GM18498 (cell line): ENCODE results near the gene ECE1.

ENCODE experiments used
- ATAC-seq: cut with Tn5 transposase; IDR thresholded peaks from one replicate; pipeline ENCODE4 v1.9.1; 2021; ENCODE audit warnings: mild to moderate bottlenecking, moderate library complexity; ENCODE audit not compliant: unreplicated experiment

Gene ECE1

GRCh38 chr1:21308847-21309652 lies 18.8 kb upstream of the ECE1 start:
- no peak for ATAC-seq

DNA sequence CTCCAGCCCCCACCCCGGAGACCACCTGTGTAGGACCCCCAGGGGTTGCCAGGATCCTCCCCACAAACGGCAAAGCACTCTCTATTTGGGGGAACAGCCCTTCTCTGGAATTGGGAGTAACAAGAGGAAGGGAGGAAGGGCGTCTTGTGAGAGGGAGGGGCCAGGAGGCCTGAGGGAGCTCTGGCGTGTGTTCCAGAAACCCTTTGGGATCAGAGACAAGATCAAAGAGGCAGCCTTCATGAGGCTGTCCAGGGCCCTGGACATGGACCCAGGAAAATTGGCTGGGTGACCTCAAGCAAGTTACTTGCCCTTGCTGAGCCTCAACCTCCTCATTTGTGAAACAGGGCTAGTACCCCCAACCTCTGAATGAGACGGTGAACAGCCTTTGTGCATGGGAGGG lies 18.1 kb upstream of the ECE1 start:
- no peak for ATAC-seq

DNA sequence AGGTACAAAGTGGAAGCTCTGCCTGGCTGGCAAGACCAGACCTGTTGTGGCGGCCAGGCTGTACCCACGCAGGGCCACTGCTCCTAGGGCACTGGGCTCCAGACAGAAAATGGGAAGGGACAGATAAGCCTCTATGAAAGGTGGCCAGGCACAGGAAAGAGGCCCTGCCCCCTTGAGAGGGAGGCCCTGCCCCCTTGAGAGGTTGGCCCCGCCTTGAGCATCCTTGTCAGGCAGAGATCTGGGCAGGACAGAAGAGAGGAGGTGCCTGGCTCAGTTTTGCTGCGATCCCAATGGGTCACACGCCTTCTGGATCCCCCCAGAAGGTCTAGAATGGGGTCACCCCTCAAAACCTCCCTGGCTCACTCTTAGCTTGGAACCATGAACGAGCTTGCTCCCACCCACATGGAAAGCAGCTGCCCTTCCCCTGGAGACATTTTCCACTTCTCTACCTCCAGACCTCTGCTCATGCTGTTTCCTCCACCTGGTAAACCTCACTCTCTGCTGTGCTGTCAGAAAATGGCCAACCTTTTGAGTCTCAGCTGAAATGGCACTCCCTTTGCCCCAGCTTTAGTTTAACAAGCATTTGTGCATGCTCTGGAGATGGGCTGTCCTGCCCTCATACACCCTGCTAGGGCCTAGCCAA lies 17.5 kb upstream of the ECE1 start:
- ATAC-seq = no peak

DNA sequence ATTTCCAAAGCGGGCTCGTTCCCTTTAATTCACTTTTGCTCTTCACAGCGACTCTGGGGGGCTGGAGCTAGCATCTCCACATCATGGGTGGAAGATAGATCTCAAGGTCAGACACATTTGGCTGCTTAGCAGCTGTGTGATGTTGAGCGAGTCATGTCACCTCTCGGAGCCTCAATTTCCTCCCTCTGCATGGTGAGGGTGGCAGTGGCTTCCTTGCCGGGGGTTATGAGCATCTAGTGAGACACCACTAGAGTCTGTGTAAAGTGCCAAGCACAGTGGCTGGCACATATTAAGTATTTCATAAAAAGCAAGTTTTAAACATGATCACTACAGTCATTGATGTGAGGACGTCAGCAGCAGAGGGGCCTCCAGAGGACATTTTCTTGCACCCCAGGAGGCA lies 16.9 kb upstream of the ECE1 start:
- no peak for ATAC-seq

DNA sequence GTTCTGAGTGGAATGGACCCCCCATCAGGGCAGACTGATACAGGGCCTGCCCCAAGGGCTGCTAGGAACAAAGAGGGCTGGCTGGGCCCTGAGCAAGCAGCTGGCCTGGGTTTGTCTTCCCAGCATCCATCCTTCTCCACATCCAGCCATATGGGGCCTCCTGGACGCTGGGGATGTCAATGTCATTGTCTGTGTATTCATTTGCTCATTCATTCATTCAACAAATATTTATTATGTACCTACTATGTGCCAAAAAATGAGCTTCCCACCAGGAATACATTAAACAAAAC lies 15.6 kb upstream of the ECE1 start:
- no peak for ATAC-seq

GRCh38 chr1:21305155-21305899 lies 15.1 kb upstream of the ECE1 start:
- no peak for ATAC-seq

DNA sequence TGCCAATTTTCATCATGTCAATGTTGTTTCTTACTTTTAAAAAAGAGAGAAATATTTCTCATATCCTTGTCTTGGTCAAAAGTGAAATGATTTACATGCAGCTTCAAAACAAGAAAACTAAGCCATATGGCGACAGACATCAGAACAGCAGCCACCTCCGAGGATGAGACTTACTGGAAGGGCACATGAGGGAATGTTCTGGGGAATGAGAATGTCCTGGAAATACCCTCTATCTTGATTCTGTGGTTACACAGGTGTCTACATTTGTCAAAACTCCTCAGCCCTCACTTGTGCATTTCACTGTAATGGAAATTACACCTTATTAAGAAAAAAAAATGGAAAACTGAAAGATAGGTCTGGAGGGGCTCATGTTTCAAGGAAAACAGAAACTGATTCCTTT lies 14.2 kb upstream of the ECE1 start:
- no peak for ATAC-seq

DNA sequence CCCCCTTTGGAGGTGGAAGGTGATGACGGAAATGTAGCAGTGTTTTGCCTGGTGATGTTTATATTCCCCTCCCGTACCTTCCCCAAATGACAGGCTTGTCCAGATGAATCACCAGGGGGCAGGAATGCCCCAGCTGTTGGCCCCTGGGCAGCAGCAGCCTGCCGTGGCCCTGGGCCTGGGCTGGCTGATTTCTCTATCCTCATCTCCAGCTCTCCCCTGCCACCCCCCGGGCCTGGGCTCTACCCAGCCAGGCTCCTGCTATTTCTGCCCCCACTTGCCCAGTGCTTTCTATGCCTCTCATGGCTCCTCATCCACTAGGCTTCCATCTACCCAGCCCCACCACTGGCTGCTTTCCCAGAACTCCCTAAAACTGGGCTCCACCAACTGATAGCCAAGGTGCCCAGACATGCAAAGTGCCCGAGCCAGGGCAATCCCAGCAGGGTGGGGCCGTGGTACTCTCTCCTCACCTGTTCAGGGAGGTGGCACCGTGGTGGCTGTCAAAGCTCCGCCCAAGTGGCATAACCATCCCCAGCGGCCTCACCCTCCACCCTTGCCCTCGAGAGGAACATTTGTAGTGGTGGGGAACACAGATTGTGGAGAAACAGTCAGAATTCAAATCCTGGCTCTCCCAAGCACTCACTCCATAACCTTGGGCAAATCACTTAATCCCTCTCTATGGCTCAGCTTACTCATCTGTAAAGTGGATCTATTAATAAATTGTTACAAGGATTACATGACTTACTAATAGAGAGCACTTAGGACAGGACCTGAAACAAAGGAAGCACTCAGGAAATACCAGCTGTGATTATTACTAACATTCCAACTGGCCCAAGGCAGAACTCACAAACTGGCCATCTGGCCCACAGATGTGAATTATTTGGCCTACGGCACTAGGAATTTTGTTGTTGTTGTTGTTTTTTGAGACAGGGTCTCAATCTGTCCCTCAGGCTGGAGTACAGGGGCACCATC lies 12.8 kb upstream of the ECE1 start:
- no peak for ATAC-seq

GRCh38 chr1:21301794-21302440 lies 11.7 kb upstream of the ECE1 start:
- no peak for ATAC-seq

DNA sequence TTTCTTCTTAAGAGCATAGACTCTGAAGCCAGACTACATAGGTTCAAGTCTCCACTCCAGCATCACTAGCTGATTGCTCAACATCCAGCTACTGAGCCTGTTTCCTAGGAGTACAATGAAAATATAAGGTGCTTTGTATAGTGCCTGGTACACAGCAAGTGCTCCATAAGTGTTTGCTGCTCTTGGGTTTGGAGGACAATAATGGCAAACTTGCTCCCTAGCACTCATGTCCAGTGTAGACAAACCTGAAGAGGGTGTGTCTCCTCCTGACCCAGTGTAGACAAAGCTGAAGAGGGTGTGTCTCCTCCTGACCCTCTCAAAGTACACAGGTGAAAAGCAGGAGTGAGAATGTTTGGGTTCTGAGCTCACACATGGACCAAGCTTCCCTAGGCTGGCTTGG lies 10.5 kb upstream of the ECE1 start:
- no peak for ATAC-seq

- ATAC-seq = no peak
Observed at GRCh38 chr1:21299780-21300395, 9.6 kb upstream of the ECE1 start.

DNA sequence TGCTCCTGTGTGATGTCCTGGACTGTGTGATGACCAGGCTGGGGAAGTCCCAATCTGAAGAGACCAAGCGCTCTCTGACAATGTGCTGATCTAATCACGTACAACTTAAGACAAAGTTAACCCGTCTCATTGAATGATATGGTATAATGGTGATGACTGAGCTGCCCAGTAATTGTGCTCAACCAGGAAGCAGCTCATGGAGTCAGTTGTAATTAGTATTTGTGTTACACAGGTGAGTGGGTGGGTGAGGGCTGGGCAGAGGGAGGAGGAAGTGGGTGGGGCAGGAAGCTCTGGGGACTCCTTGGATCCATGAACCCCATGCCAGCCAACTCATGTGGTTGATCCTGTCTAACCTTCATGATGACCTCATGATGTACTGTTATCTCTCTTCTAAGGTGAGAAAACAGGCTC lies 8.7 kb upstream of the ECE1 start:
- ATAC-seq = no peak

DNA sequence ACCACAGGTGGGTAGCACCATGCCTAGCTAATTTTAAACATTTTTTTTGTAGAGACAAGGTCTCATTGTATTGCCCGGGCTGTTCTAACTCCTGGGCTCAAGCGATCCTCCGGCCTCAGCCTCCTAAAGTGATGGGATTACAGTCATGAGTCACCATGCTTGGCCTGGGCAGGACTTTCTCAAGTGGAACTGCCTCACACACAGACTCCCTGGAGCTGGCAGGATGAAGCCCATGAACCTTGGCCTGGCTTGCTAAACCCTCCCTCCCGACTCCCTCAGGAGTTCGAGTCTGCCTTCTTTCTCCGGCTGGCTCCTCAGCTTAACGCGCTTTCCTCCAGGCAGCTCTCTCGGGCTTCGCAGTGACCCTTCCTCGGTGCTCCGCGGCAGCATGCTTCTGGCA lies 7.7 kb upstream of the ECE1 start:
- no peak for ATAC-seq

- ATAC-seq = no peak
Observed at GRCh38 chr1:21296509-21297354, 6.5 kb upstream of the ECE1 start.

- ATAC-seq = no peak
Observed at GRCh38 chr1:21295545-21295944, 5.3 kb upstream of the ECE1 start.

DNA sequence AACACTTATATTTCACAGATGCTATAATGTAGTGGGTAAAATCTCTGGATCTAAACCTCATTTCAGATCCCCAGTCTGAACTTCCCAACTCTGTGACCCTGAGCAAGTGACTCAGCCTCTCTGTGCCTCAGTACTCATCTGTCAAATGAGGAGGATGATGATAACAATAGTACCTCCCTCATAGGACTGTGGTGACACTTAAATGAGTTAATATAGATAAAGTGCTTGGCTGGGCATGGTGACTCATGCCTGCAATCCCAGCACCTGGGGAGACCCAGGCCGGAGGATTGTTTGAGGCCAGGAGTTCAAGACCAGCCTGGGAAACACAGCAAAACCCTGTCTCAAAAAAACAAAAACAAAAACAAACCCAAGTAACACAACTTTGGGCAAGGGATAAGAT lies 4.7 kb upstream of the ECE1 start:
- no peak for ATAC-seq

DNA sequence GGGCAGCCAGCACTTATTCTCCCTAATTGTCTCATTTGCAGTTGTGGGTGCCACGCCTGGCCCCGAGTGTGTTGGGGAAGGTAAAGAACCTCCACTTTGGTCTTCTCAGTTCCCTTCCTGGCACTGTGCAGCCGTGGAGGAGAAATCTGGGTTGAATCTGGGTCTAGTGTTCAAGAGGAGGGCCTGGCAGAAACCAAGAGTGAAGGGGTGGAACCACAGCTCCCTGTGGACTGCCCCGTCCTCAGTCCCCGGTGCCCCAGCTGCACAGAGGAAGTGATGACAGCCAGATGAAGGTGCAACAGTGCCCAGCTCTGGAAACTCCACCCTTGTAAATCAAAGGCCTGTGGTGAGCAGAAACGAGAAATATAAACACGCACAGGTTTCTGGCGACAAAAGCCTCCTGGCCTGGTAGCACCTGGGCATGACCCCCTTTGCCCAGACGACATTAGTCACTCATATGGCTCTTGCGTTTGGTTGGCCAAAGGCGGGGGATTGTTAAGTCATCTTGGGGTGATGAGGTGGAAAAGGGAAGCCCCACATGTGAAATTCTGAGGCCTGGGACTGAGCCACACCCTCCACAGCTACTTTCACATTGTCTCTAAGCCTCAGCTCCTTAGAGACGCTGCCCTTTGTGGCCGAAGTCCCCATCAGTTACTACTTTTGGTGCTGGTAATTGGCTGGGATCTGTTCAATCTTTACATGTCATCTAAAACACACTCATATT lies 4.2 kb upstream of the ECE1 start:
- peak; percentile 70 for ATAC-seq

DNA sequence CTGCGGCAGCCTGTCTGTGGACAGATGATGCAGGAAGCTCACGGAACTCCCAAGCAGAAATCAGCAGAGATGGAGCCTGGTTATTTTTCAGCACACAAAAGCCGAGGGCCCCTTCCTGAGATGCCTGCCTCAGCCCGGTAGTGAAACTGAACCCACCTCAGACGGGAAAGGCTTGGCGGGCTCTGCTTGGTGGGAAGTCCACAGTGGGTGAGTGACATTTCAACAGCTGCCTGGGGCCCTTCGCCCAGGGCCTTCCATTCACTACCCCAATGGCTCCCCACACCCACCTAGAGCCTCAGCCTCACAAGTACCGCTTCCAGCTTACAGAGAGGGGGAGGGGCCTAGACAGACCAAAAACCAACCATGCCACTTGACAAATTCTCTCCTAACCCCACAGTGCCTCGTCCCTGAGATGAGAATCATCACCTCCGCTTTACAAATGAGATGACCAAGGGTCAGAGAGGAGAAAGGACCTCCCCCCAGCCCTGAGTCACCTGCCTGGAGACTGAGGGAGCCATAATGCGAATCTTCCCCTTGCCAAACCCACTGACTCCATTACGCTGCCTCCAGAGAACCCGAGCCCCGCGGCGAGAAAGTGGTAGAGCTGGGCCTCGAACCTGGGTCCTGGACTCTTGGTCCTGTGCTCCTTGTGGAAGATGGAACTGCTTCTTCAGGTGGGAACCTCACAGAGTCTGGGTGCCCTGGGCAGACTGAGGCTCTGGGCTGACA lies 3.4 kb upstream of the ECE1 start:
- ATAC-seq = peak; percentile 30
